HG03571 (cell line): Measurements from ENCODE around the gene HEATR1.
"Not testable (repeated sequence)": the region's sequence is repeated elsewhere in the genome, so short reads cannot be mapped to it uniquely, and the experiment has no call there.

ENCODE experiments used
- ATAC-seq: cut with Tn5 transposase; IDR thresholded peaks from one replicate; pipeline ENCODE4 v1.9.1; 2021; ENCODE audit not compliant: unreplicated experiment

HEATR1 gene, protein sequence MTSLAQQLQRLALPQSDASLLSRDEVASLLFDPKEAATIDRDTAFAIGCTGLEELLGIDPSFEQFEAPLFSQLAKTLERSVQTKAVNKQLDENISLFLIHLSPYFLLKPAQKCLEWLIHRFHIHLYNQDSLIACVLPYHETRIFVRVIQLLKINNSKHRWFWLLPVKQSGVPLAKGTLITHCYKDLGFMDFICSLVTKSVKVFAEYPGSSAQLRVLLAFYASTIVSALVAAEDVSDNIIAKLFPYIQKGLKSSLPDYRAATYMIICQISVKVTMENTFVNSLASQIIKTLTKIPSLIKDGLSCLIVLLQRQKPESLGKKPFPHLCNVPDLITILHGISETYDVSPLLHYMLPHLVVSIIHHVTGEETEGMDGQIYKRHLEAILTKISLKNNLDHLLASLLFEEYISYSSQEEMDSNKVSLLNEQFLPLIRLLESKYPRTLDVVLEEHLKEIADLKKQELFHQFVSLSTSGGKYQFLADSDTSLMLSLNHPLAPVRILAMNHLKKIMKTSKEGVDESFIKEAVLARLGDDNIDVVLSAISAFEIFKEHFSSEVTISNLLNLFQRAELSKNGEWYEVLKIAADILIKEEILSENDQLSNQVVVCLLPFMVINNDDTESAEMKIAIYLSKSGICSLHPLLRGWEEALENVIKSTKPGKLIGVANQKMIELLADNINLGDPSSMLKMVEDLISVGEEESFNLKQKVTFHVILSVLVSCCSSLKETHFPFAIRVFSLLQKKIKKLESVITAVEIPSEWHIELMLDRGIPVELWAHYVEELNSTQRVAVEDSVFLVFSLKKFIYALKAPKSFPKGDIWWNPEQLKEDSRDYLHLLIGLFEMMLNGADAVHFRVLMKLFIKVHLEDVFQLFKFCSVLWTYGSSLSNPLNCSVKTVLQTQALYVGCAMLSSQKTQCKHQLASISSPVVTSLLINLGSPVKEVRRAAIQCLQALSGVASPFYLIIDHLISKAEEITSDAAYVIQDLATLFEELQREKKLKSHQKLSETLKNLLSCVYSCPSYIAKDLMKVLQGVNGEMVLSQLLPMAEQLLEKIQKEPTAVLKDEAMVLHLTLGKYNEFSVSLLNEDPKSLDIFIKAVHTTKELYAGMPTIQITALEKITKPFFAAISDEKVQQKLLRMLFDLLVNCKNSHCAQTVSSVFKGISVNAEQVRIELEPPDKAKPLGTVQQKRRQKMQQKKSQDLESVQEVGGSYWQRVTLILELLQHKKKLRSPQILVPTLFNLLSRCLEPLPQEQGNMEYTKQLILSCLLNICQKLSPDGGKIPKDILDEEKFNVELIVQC (N-terminal part only)

DNA sequence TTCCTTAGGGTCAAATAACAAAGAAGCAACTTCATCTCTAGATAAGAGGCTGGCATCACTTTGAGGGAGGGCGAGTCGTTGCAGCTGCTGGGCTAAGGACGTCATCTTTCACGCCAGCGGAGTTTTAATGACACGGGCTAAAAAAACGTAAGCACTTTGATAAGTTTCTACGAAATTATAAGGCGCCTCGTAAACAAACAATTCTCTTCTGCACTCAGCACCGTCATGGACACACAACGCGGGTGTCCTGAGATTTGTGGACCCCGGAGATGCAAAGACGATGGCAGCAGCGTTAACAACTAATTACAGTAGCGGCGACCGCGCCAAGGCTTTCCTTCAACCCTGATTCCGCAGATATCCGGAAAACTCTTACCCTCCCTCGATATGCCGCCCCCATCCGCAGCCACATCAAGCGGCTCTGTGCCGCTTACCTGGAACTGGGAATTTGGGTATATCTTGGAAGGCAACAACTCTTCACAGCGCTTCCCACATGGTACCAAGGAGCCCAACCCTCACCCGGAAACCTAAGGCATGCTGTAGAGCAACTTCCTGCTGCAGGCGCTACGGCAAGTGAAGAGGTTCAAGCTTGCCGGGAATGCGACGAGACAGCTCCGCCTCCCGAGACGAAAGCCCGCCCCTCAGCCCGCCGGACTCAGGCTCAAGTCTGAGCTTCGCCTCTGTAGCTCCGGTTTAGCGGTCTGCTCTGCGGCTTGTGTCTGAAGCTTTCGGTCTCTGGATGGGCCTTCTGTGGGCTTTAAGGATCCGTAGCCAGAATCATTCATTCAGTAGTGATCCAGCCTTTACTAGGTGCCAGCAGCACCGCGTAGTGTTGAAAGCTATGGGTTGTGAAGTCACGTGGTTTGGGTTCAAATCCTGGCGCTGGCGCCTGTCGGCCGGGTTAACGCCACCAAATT lies at the start of gene HEATR1:
TSS of gene HEATR1 (minus strand) at position 526 of the 914 bp plus-strand sequence. CDS start at position 105, 421 bp downstream.
- ATAC-seq, result peak; percentile 98

- no peak for ATAC-seq
Observed at GRCh38 chr1:236645016-236645680, 40.8 kb upstream of the HEATR1 start.

- no peak for ATAC-seq
Observed at GRCh38 chr1:236642763-236643162, 38.4 kb upstream of the HEATR1 start.

DNA sequence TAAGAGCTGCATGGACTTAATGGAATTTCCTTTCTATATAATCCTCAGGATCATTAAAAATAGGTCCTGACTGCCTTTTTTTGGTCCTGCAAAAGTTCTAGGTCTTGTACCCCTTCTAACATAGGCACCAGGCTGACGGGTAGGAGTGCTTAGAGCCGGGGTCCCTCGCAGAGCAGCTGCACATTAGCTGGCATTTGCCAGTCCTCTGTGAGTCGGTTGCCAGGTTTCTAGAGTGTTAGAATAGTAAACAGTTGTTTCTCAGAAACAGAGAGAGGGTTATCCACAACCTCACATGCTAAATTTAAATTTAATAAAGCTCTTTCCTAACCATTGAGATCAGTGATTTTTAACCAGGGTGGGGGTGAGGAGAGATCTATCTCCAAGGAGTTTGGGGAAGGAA lies 35.4 kb upstream of the HEATR1 start:
- no peak for ATAC-seq

DNA sequence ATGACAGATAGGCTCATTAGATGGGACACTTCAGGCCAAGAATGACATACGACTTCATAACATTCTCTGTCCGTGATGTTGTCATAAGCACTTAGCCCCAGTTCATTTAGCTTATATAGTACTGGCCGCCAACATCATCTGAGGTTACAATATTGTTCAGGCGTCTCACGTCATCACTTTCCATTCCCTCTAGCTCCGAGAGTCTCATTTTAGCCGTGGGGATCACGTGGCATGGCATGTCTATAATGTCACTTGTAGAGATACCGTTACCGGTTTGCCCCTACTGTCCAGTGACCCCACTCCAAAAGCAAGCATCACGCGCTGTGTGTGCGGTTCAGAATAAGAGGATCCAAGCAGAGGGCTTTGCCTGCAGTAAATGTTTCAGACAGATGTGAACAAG lies 34.6 kb upstream of the HEATR1 start:
- no peak for ATAC-seq

DNA sequence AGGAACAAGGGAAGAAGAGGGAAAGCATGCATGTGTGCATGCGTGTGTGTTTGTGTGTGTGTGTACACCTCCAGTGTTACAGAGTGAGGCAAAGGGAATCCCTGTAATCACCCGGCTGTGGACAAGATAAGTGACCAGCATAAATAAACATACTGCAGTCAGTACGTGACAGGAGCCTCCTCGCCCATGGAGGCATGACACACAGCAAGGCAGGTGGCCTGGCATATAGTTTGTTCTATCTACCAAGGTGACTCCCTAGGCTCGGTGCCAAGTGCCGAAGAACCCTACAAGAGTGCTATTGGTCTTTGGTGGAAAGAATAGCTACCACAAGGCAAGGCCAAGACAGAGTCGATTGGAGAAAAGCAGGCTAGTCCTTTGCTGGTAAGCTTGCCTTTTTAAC lies 31.7 kb upstream of the HEATR1 start:
- no peak for ATAC-seq

DNA sequence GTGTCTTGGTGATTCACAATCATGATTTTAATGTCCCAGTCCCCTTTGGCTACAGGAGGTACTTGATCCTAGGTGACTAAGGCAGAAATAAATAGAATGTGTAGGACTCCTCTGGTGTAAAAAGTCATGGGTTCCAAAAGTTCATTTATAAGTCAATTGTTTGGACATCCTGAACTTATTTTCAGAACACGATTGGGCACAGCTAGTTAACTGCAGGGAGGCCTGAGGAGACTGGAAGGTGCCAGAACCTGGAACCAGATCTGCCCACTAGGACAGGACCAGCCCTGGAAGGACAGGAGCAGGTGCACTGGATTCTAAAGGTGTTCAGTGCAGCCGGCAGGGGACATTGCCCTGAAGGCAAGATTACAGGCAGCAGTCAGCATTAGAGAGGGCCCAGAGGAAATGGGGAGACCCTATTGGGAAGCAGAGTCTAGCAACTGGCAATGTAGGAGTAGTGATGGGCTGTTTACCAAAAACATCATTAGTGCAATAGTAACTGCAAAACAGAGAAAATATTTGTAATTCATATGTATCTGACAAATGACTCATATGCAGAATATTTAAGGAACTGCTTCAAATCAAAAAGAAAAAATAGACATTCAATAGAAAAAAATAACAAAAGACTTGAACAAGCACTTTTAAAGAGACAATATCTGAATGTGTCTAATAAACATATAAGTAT lies 23.6 kb upstream of the HEATR1 start:
- ATAC-seq, result no peak

GRCh38 chr1:236623371-236624166 lies 19.3 kb upstream of the HEATR1 start:
- ATAC-seq, result no peak

GRCh38 chr1:236622407-236622806 lies 18.1 kb upstream of the HEATR1 start:
- ATAC-seq, result no peak

- ATAC-seq, result no peak
Observed at GRCh38 chr1:236619398-236619797, 15.1 kb upstream of the HEATR1 start.

GRCh38 chr1:236618507-236618906 lies 14.2 kb upstream of the HEATR1 start:
- ATAC-seq, result no peak

DNA sequence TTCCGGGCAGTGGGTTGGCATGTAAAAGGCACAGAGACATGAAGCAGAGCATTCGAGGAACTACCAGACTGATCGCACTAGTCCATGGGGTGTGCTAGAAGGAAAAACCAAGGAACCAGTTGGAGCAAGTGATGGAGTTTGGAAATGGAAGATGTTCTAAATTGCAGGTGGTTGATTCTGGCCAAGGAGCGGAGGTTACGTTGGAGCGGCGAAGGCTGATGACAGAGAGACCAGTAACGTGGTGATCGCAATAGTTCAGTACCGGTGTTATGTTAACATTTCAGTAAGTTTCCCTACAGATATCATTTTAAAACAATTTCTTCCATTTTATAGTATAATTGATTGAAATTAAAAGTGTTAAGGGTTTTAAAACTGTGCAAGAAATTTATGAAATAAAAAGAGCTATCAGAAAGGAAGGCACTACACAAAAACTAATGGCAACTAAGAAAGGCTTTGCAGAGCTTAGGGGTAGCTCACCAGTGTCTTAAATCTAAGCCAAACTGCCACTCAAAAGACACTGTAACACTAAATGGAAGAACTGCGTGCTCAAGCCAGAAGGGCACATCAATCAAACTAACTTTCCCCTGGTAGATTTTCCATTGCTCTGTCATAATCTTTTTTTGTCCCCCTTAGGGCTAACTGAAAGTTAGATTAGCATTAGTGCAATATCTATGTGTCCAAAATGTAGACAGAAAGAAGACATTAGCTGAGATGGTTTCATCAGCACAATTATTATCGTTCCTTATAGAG lies 11.3 kb upstream of the HEATR1 start:
- no peak for ATAC-seq

- no peak for ATAC-seq
Observed at GRCh38 chr1:236612349-236612748, 8.0 kb upstream of the HEATR1 start.

- no peak for ATAC-seq
Observed at GRCh38 chr1:236608930-236609726, 4.8 kb upstream of the HEATR1 start.

- not testable (repeated sequence) for ATAC-seq
Observed at GRCh38 chr1:236607597-236607996, 3.3 kb upstream of the HEATR1 start.

- no peak for ATAC-seq
Observed at GRCh38 chr1:236604905-236605806, 840 bp upstream of the HEATR1 start.
